Transverse colon (tissue), 4 donors: ENCODE data around the gene DGKG. TPM values are rescaled to one million over a fixed set of nuclear protein-coding genes. Genes with fewer than 3 reads are reported as not detected.

Experiments
- DNase-seq: peaks from one replicate; pipeline ENCODE4 v3.0.0-alpha.2; 2019
- H3K27ac ChIP-seq, 4 donors: fragments of 200-600 bp; sonication (generic); 2 replicates each; pipeline ENCODE4 v1.5.1; 2016 to 2018; ENCODE audit warnings: inconsistent platforms in 4 of 4
- H3K27me3 ChIP-seq: fragments of 200-600 bp; sonication (generic); 2 replicates; pipeline ENCODE4 v1.5.1; 2017; ENCODE audit warnings: inconsistent platforms
- H3K36me3 ChIP-seq, 4 donors: fragments of 200-600 bp; sonication (generic); 2 replicates each; pipeline ENCODE4 v1.5.1; 2017 to 2019; ENCODE audit warnings: inconsistent platforms in 4 of 4
- H3K4me1 ChIP-seq, 4 donors: fragments of 200-600 bp; sonication (generic); 2 replicates each; pipeline ENCODE4 v1.5.1; 2017 to 2020; ENCODE audit warnings: inconsistent platforms in 4 of 4
- H3K4me3 ChIP-seq, 4 donors: fragments of 200-600 bp; sonication (generic); 1 replicate in 1 of 4; 2 replicates in 3 of 4; pipeline versions ENCODE4 v1.5.1 to v1.6.1; 2017 to 2019; ENCODE audit warnings: inconsistent platforms in 4 of 4
- H3K9me3 ChIP-seq, 2 donors: fragments of 200-600 bp; sonication (generic); 2 replicates each; pipeline ENCODE4 v1.5.1; 2017 to 2019; ENCODE audit warnings: inconsistent platforms in 2 of 2
- EP300 ChIP-seq: sonication (generic); formaldehyde crosslinking; IDR thresholded peaks from one replicate; pipeline ENCODE4 v1.6.1; 2017; ENCODE audit warnings: antibody characterized with exemption, low read depth
- POLR2A ChIP-seq: fragments of 450-650 bp; IDR thresholded peaks from one replicate; pipeline ENCODE4 v1.6.1; 2016; ENCODE audit warnings: antibody characterized with exemption, mild to moderate bottlenecking, moderate library complexity
- POLR2AphosphoS5 ChIP-seq, 3 donors: sonication (generic); formaldehyde crosslinking; IDR thresholded peaks; one replicate each; pipeline ENCODE4 v1.6.1; 2016; ENCODE audit warnings: antibody characterized with exemption in 3 of 3
- WGBS, 2 donors: methylation state at CpG; one replicate each; pipeline ENCODE4 v1.1.5; 2018; ENCODE audit warnings: low coverage in 1 of 2; 5-methylcytosine and 5-hydroxymethylcytosine counted together
- in situ Hi-C, 4 donors: fragments of 200-750 bp; cut with MboI; loops; one replicate each; pipeline versions ENCODE4 v1.15.0 to v1.15.1; 2017; ENCODE audit warnings: low sequenced_read_pairs in 3 of 4, low pct_ligation_motif_present in 1 of 4, low pct_unique_long_range_greater_than_20kb in 1 of 4
- intact Hi-C: fragments of 100-400 bp; cut with DNase I; formaldehyde crosslinking; loops from one replicate; pipeline ENCODE4 v1.15.1; 2023; ENCODE audit warnings: low total_unique reads
- total RNA-seq, 4 donors: library from RNA; depleted of rRNA; stranded (reverse); fragments of >200 nt; gene quantifications; one replicate each; pipeline ENCODE4 v1.1.0, GENCODE V29; 2016
- TF ChIP-seq, protein P1 (sequence below), 5 experiments: fragments of 200-600 bp in 3 of 5; fragments of 450-650 bp in 2 of 5; sonication (generic) in 3 of 5; IDR thresholded peaks; 1 replicate in 2 of 5; 2 replicates in 3 of 5; pipeline ENCODE4 v1.5.1; 2016 to 2017; ENCODE audit warnings: antibody characterized with exemption in 5 of 5, inconsistent platforms in 3 of 5, mild to moderate bottlenecking in 2 of 5, moderate library complexity in 1 of 5

Gene DGKG
- total RNA-seq, 4 donors from 2014 or later = 1.00 to 2.9 (median 1.8) TPM

DNA sequence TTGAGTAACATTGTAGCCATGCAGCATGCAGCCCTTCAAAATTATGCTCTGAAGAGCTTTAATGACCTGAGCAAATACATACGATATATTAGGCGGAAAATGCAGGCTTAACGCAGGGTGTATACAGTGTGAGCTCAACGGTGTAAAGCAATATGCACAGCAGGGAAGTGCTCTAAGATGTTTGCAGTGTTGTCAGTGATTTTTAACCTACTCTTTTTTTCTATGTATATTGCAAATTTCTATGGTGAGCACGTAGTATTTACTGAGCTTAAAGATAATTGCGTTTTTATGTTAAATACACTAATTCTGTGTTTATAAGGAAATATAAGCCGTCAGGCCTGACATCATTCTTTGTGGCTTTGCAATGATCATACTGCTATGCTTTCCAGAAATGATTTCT, 42.1 kb downstream of the DGKG start:
- no peak overlapping the region for H3K27ac ChIP-seq
- H3K27me3 ChIP-seq = no peaks in the 10 kb centered on the region
- H3K4me3 ChIP-seq = no peak overlapping the region
- H3K9me3 ChIP-seq = no peaks in the 10 kb centered on the region
- DNase-seq = no peak
- no peaks in the 10 kb centered on the region for H3K4me1 ChIP-seq
- 72 to 80% methylated on average over 6 to 7 of the region's 7 CpGs for WGBS, 2 donors
- no peaks in the 10 kb centered on the region for H3K36me3 ChIP-seq
- in situ Hi-C loops = no loop called here
- no peak for TF ChIP-seq POLR2A
- TF ChIP-seq, protein P1, sequence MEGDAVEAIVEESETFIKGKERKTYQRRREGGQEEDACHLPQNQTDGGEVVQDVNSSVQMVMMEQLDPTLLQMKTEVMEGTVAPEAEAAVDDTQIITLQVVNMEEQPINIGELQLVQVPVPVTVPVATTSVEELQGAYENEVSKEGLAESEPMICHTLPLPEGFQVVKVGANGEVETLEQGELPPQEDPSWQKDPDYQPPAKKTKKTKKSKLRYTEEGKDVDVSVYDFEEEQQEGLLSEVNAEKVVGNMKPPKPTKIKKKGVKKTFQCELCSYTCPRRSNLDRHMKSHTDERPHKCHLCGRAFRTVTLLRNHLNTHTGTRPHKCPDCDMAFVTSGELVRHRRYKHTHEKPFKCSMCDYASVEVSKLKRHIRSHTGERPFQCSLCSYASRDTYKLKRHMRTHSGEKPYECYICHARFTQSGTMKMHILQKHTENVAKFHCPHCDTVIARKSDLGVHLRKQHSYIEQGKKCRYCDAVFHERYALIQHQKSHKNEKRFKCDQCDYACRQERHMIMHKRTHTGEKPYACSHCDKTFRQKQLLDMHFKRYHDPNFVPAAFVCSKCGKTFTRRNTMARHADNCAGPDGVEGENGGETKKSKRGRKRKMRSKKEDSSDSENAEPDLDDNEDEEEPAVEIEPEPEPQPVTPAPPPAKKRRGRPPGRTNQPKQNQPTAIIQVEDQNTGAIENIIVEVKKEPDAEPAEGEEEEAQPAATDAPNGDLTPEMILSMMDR (IDR thresholded peaks at IDR 0.05) = no peak
- no peak for TF ChIP-seq POLR2AphosphoS5 (IDR thresholded peaks at IDR 0.05)
- TF ChIP-seq EP300 = no peak
- intact Hi-C loops = no loop called here

DNA sequence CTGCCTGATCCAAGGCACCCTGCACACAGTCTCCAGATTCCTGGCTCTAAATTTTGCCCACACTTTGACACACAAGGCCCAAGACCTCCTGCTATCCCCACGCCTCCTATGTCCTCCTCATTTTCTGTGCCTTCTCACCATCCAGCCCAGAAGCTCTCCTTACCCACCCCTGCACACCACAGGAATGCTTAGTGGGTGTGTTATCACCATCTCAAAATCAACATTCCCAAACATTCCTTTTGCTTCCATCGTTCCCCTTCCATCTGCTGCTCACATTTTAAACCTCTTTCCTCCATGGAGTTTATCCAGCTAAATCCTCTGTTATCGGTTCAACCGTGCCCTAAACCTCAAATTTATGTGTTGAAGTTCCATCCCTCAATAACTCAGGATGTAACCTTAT, 43.9 kb downstream of the DGKG start:
- H3K9me3 ChIP-seq = no peaks in the 10 kb centered on the region
- H3K27me3 ChIP-seq = no peaks in the 10 kb centered on the region
- 73 to 81% methylated on average over 4 of the region's 4 CpGs for WGBS, 2 donors
- in situ Hi-C loops = no loop called here
- no peaks in the 10 kb centered on the region for H3K36me3 ChIP-seq
- no peaks in the 10 kb centered on the region for H3K4me1 ChIP-seq
- intact Hi-C loops = no loop called here
- DNase-seq = no peak
- H3K27ac ChIP-seq = no peak overlapping the region
- H3K4me3 ChIP-seq = no peak overlapping the region
- TF ChIP-seq POLR2AphosphoS5 (IDR thresholded peaks at IDR 0.05) (no peak), POLR2A (no peak), EP300 (no peak)
- TF ChIP-seq, protein P1 (IDR thresholded peaks at IDR 0.05) = no peak

DNA sequence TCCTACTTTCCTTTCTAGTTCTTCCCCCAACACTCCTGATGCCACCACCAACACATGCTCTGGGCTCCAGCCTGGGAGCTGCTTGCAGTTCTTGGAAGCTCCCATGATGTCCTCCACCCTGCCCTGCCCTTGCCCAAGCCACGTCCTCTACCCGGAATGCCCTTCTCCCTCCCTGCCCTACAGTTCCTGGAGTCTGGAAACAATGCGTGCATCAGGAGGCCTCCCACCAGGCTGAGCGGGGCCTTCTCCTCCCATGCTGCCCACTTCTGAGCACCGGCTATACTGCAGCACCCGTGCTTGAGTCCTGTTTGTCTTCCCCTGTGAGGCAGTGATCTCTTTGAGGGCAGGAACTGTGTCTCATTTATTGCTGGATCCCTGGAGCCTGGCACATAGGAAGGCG, 44.6 kb downstream of the DGKG start:
- intact Hi-C loops (no loop called here), in situ Hi-C loops (no loop called here)
- H3K27me3 ChIP-seq = no peaks in the 10 kb centered on the region
- no peaks in the 10 kb centered on the region for H3K9me3 ChIP-seq
- no peak for DNase-seq
- 73 to 86% methylated on average over 3 to 7 of the region's 7 CpGs for WGBS, 2 donors
- no peaks in the 10 kb centered on the region for H3K36me3 ChIP-seq
- H3K27ac ChIP-seq = no peak overlapping the region
- no peak overlapping the region for H3K4me3 ChIP-seq
- no peaks in the 10 kb centered on the region for H3K4me1 ChIP-seq
- TF ChIP-seq POLR2A = no peak

DNA sequence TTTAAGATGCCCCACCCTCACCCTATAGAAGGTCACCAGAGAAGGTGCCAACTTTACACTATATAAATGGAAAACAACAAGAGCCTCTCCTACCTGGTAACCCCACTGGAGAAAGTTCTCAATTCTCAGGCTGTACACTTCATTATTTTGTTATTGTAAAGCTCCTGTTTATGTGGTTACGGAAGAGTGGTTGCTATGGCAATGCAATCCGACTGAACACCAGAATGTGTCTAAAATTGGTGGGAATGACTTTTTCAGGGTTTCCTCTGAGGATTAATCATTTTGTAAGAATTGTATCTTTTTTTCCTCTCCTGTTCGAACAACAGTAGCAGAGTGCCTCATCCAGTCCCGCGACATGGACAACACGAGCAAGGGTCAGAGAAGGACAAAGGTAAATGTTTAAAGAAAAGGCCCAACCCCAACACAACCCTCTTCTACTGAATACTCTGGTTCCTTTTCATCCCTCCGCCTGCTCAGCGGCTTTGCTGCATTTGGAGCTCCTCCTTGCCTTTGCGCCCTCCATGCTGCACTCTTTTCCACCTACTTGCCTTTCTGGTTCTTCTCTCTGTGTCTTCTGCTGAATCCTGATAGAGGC, 45.3 kb downstream of the DGKG start:
- Histone ChIP-seq H3K4me1 (no peaks in the 10 kb centered on the region), H3K27me3 (no peaks in the 10 kb centered on the region), H3K27ac (no peak overlapping the region), H3K9me3 (no peaks in the 10 kb centered on the region), H3K36me3 (no peaks in the 10 kb centered on the region), H3K4me3 (no peak overlapping the region)
- in situ Hi-C loops (no loop called here), intact Hi-C loops (no loop called here)
- TF ChIP-seq POLR2A (no peak), POLR2AphosphoS5 (IDR thresholded peaks at IDR 0.05) (no peak), EP300 (no peak)
- TF ChIP-seq, protein P1 (IDR thresholded peaks at IDR 0.05) = no peak
- 83 to 86% methylated on average over 9 of the region's 9 CpGs for WGBS, 2 donors
- no peak for DNase-seq
